ENCODE measurements around the gene NAAA. TPM values are rescaled to one million over a fixed set of nuclear protein-coding genes. Genes with fewer than 3 reads are reported as not detected.
"Not testable (repeated sequence)": the region's sequence is repeated elsewhere in the genome, so short reads cannot be mapped to it uniquely, and the experiment has no call there.

The NAAA gene
- total and polyA plus RNA-seq, 9 of the 15 experiments (the other 6 are each of a cell fraction or from before 2014, with no cell fraction given) = 1.3 to 7.9 (median 5.9) TPM

DNA sequence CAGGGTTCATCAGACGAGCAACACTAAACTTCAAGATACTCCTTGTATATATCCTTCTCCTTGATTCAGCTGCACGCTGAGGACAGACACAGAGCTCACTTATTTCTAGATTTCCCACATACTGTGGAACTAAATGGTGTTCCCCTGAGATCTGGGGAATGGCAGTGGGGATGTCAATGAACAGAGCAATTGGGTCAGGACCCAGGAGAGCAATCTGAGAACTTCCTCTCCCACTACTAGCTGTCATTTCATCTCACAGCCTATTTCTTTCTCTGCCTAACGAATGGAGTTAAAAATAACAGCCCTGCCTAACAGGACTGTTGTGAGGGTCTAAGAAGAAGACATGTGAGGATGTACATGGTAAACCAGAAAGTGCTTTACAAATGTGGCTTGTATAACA lies 10.7 kb downstream of the NAAA start:
- no peaks in the 10 kb centered on the region for H3K36me3 ChIP-seq (ENCODE audit: control insufficient read depth, insufficient read depth, low read length)
- no peak overlapping the region for H3K27ac ChIP-seq (ENCODE audit: extremely low read depth, low read depth, low read length)
- WGBS (ENCODE audit: insufficient coverage, low coverage, missing lambda C conversion rate) = 26% methylated on average over 3 of the region's 3 CpGs
- no peaks in the 10 kb centered on the region for H3K79me2 ChIP-seq (ENCODE audit: control insufficient read depth, insufficient read depth, low read length)
- POLR2A ChIA-PET = interaction anchor here (0.8 to 1.1 kb wide), 2 partner anchors 9 to 218 kb away, joined by 3 read pairs; partner anchors contain the start of gene NUP54
- TF ChIP-seq NR2C1 (IDR thresholded peaks at IDR 0.05) (no peak), NR2C1 (tag; IDR thresholded peaks at IDR 0.05) (no peak), ZBTB8A (IDR thresholded peaks at IDR 0.05; ENCODE audit: partially characterized antibody) (no peak), FUS (optimal IDR thresholded peaks at IDR 0.05; ENCODE audit: low read depth, low read length) (no peak), ZNF324 (CRISPR knock-in tag; IDR thresholded peaks at IDR 0.05) (no peak), ZNF384 (IDR thresholded peaks at IDR 0.05; ENCODE audit: low read depth, low read length) (no peak), SAFB2 (IDR thresholded peaks at IDR 0.05; ENCODE audit: borderline replicate concordance, low read depth, low read length, severe bottlenecking) (no peak), ELF2 (CRISPR knock-in tag; IDR thresholded peaks at IDR 0.05) (no peak)
- no peaks in the 10 kb centered on the region for H4K20me1 ChIP-seq (replicated peaks; ENCODE audit: control insufficient read depth, insufficient read depth, low read length)
- BruUV-seq (replicated peaks) = no TSS peak
- CTCF ChIA-PET (ENCODE audit: low intra/inter-chr PET ratio) = no interaction called here
- DNase-seq (ENCODE audit: extremely low read depth in 1 of 4, low spot score in 3 of 4) = no peak
- H3K27me3 ChIP-seq (ENCODE audit: control insufficient read depth in 2 of 2, insufficient read depth in 2 of 2, low read length in 2 of 2) = no peaks in the 10 kb centered on the region
- H2AFZ ChIP-seq (ENCODE audit: low read depth, low read length) = no peak overlapping the region
- H3K9ac ChIP-seq (ENCODE audit: insufficient read depth in 1 of 2, low read depth in 2 of 2, low read length in 2 of 2) = no peak overlapping the region
- H3K4me3 ChIP-seq = no peak overlapping the region
- H3K4me1 ChIP-seq (replicated peaks in 1 of 2; ENCODE audit: control insufficient read depth in 2 of 2, insufficient read depth in 2 of 2, low read length in 2 of 2) = no peaks in the 10 kb centered on the region
- H3K9me3 ChIP-seq (replicated peaks; ENCODE audit: control insufficient read depth, insufficient read depth, low read depth, low read length) = no peaks in the 10 kb centered on the region
- no peak for FAIRE-seq
- H3K4me2 ChIP-seq (ENCODE audit: insufficient read depth, low read length) = no peak overlapping the region
- H3K9me1 ChIP-seq (ENCODE audit: control insufficient read depth, insufficient read depth, low read length) = no peaks in the 10 kb centered on the region
- ATAC-seq = no peak
- intact Hi-C loops (cut with micrococcal nuclease) (no loop called here), in situ Hi-C loops (cut with MboI) (no loop called here)

DNA sequence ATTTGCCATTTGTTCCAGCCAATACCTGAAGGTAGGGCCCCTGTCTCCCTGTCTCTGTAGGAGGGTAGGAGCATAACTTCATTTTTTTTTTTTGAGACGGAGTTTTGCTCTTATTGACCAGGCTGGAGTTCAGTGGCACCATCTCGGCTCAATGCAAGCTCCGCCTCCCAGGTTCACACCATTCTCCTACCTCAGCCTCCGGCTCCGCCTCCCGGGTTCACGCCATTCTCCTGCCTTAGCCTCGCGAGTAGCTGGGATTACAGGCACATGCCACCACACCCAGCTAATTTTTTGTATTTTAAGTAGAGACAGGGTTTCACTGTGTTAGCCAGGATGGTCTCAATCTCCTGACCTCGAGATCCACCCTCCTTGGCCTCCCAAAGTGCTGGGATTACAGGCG lies 15.9 kb downstream of the NAAA start:
- H3K9me1 ChIP-seq (ENCODE audit: control insufficient read depth, insufficient read depth, low read length); H3K27me3 ChIP-seq (ENCODE audit: control insufficient read depth in 2 of 2, insufficient read depth in 2 of 2, low read length in 2 of 2); FAIRE-seq; H3K4me2 ChIP-seq (ENCODE audit: insufficient read depth, low read length); H3K4me3 ChIP-seq; CTCF ChIA-PET (ENCODE audit: low intra/inter-chr PET ratio); H4K20me1 ChIP-seq (replicated peaks; ENCODE audit: control insufficient read depth, insufficient read depth, low read length); H3K9me3 ChIP-seq (replicated peaks; ENCODE audit: control insufficient read depth, insufficient read depth, low read depth, low read length); H3K4me1 ChIP-seq (replicated peaks in 1 of 2; ENCODE audit: control insufficient read depth in 2 of 2, insufficient read depth in 2 of 2, low read length in 2 of 2); H3K27ac ChIP-seq (ENCODE audit: extremely low read depth, low read depth, low read length); DNase-seq (ENCODE audit: extremely low read depth in 1 of 4, low spot score in 3 of 4); H3K9ac ChIP-seq (ENCODE audit: insufficient read depth in 1 of 2, low read depth in 2 of 2, low read length in 2 of 2); H2AFZ ChIP-seq (ENCODE audit: low read depth, low read length); ATAC-seq; BruUV-seq (replicated peaks); H3K36me3 ChIP-seq (ENCODE audit: control insufficient read depth, insufficient read depth, low read length); in situ Hi-C loops (cut with MboI); H3K79me2 ChIP-seq (ENCODE audit: control insufficient read depth, insufficient read depth, low read length); intact Hi-C loops (cut with micrococcal nuclease): not testable (repeated sequence)
- TF ChIP-seq L3MBTL2 (IDR thresholded peaks at IDR 0.05) = peak; percentile 22; the same call in 1 of the 2 replicates
- POLR2A ChIA-PET = interaction anchor here (1.0 kb wide), 1 partner anchor 20 kb away, joined by 3 read pairs; no protein-coding TSS in a partner anchor
- WGBS (ENCODE audit: insufficient coverage, low coverage, missing lambda C conversion rate) = 77% methylated on average over 11 of the region's 11 CpGs

All from K562 (cell line).